ENCODE measurements around the gene TBC1D8. TPM values are rescaled to one million over a fixed set of nuclear protein-coding genes. Genes with fewer than 3 reads are reported as not detected.

The TBC1D8 gene
- total and polyA plus RNA-seq, 2 of the 8 experiments (the other 6 are each of a cell fraction or from before 2014, with no cell fraction given), result 20.8 to 21.8 TPM

- no peak overlapping the region for H3K4me3 ChIP-seq (ENCODE audit: extremely low read depth in 1 of 4, insufficient read depth in 2 of 4, low read depth in 3 of 4, low read length in 4 of 4)
- TF ChIP-seq KDM1A (IDR thresholded peaks at IDR 0.05; ENCODE audit: borderline replicate concordance, low read length) (no peak), TAF7 (optimal IDR thresholded peaks at IDR 0.05; ENCODE audit: borderline replicate concordance, low read depth, low read length) (no peak), TBP (IDR thresholded peaks at IDR 0.05; ENCODE audit: low read depth, low read length) (no peak), SP4 (IDR thresholded peaks at IDR 0.05; ENCODE audit: low read length) (no peak), POLR2AphosphoS5 (IDR thresholded peaks at IDR 0.05; ENCODE audit: low read depth, low read length) (no peak), SAP30 (IDR thresholded peaks at IDR 0.05; ENCODE audit: insufficient read depth, insufficient replicate concordance, low read length) (no peak), BRCA1 (IDR thresholded peaks at IDR 0.05; ENCODE audit: low read depth, low read length) (no peak), GTF2F1 (IDR thresholded peaks at IDR 0.05; ENCODE audit: borderline replicate concordance, low read depth, low read length) (no peak)
- TF ChIP-seq, protein P1, sequence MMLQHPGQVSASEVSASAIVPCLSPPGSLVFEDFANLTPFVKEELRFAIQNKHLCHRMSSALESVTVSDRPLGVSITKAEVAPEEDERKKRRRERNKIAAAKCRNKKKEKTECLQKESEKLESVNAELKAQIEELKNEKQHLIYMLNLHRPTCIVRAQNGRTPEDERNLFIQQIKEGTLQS (IDR thresholded peaks at IDR 0.05; ENCODE audit: insufficient read depth, low read depth, low read length), result no peak
- TF ChIP-seq, protein P2, sequence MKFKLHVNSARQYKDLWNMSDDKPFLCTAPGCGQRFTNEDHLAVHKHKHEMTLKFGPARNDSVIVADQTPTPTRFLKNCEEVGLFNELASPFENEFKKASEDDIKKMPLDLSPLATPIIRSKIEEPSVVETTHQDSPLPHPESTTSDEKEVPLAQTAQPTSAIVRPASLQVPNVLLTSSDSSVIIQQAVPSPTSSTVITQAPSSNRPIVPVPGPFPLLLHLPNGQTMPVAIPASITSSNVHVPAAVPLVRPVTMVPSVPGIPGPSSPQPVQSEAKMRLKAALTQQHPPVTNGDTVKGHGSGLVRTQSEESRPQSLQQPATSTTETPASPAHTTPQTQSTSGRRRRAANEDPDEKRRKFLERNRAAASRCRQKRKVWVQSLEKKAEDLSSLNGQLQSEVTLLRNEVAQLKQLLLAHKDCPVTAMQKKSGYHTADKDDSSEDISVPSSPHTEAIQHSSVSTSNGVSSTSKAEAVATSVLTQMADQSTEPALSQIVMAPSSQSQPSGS (IDR thresholded peaks at IDR 0.05; ENCODE audit: low read length), result no peak
- H3K18ac ChIP-seq (ENCODE audit: extremely low read depth, low read length), result no peak overlapping the region
- no peak for DNase-seq (ENCODE audit: low read depth in 1 of 2, low spot score in 2 of 2)
- H4K8ac ChIP-seq (ENCODE audit: extremely low read depth, insufficient read depth, low read length), result no peak overlapping the region
- H2BK120ac ChIP-seq (replicated peaks; ENCODE audit: low read depth, low read length), result no peak overlapping the region
- H3K4me2 ChIP-seq (ENCODE audit: insufficient read depth in 1 of 2, low read depth in 2 of 2, low read length in 2 of 2), result no peak overlapping the region
- ChIA-PET CTCF (ENCODE audit: partially characterized antibody) (interaction anchor here (1.4 to 5.0 kb wide), 4 partner anchors 9 to 110 kb away, joined by 3 to 31 read pairs (median 12); partner anchors contain the start of gene TBC1D8), POLR2A (ENCODE audit: partially characterized antibody) (interaction anchor here (1.0 kb wide), 1 partner anchor 107 kb away, joined by 3 read pairs; no protein-coding TSS in a partner anchor)
- no peaks in the 10 kb centered on the region for H4K20me1 ChIP-seq (replicated peaks in 1 of 2; ENCODE audit: control insufficient read depth in 1 of 2, insufficient read depth in 2 of 2, low read length in 2 of 2)
- no peak overlapping the region for H2BK20ac ChIP-seq (ENCODE audit: low read length)
- WGBS, 2 experiments (ENCODE audit: extremely low coverage in 1 of 2, insufficient coverage in 1 of 2, insufficient read length in 1 of 2, insufficient replicate concordance in 2 of 2, low coverage in 1 of 2, low lambda C conversion rate in 2 of 2, missing lambda C conversion rate in 1 of 2), result 90% methylated on average over 10 of the region's 10 CpGs; no CpG with 5 or more reads in 1 of the 2 experiments
- no peak overlapping the region for H3K9ac ChIP-seq (replicated peaks in 1 of 4; ENCODE audit: extremely low read depth in 1 of 4, low read depth in 3 of 4, low read length in 3 of 4)
- no peak overlapping the region for H2AFZ ChIP-seq (ENCODE audit: low read length)
- peaks cover 0 to 8% (median 3%) of the 10 kb centered on the region in 4 experiments; a peak in 2 of 8 replicates for H3K36me3 ChIP-seq (ENCODE audit: control insufficient read depth in 2 of 4, insufficient read depth in 4 of 4, low read length in 3 of 4)
- no peaks in the 10 kb centered on the region for H3K79me1 ChIP-seq (ENCODE audit: low read depth, low read length)
- no peak overlapping the region for H2BK5ac ChIP-seq (ENCODE audit: low read depth, low read length)
- no peak overlapping the region for H4K91ac ChIP-seq (replicated peaks; ENCODE audit: insufficient read length, low read length)
- no peak overlapping the region for H2AK5ac ChIP-seq (ENCODE audit: low read depth, low read length)
- no peak overlapping the region for H4K5ac ChIP-seq (ENCODE audit: insufficient read length, low read depth, low read length)
- no peak overlapping the region for H3K27ac ChIP-seq (ENCODE audit: low read depth, low read length)
- no peak overlapping the region for H2BK12ac ChIP-seq (ENCODE audit: low read depth, low read length)
- H3K27me3 ChIP-seq (replicated peaks in 1 of 4; ENCODE audit: control insufficient read depth in 3 of 4, extremely low read depth in 1 of 4, insufficient read depth in 3 of 4, low read length in 3 of 4), result no peaks in the 10 kb centered on the region
- no peaks in the 10 kb centered on the region for H3K9me3 ChIP-seq (ENCODE audit: insufficient read depth in 2 of 2, low read depth in 1 of 2, low read length in 1 of 2)
- FAIRE-seq, result no peak
- H2BK15ac ChIP-seq (ENCODE audit: low read length), result no peak overlapping the region
- H3K79me2 ChIP-seq (ENCODE audit: control insufficient read depth in 1 of 2, insufficient read depth in 2 of 2, low read length in 2 of 2), result no peaks in the 10 kb centered on the region
- H3K4ac ChIP-seq (replicated peaks; ENCODE audit: insufficient read length, low read depth, low read length), result no peak overlapping the region
- no peak overlapping the region for H3K23ac ChIP-seq (ENCODE audit: insufficient read length)
- H3K14ac ChIP-seq (ENCODE audit: insufficient read length), result no peak overlapping the region
- no peaks in the 10 kb centered on the region for H3K23me2 ChIP-seq (ENCODE audit: low read depth, low read length)
- H3K56ac ChIP-seq (replicated peaks; ENCODE audit: insufficient read length, low read depth, low read length), result no peak overlapping the region
- H3K4me1 ChIP-seq (replicated peaks in 1 of 4; ENCODE audit: control insufficient read depth in 3 of 4, insufficient read depth in 4 of 4, low read length in 3 of 4), result peaks cover 0 to 7% (median 1%) of the 10 kb centered on the region in 4 experiments; a peak in 4 of 7 replicates
Measured at GRCh38 chr2:101045330-101045729, 105.9 kb downstream of the TBC1D8 start.
